T follicular helper cell (primary cell): ENCODE results near the gene RPL18.
A peak's percentile ranks its signal among the peaks of the same experiment; 100 is the strongest.
"Not testable (repeated sequence)": the region's sequence is repeated elsewhere in the genome, so short reads cannot be mapped to it uniquely, and the experiment has no call there.

Source experiments
- DNase-seq: peaks from one replicate; pipeline ENCODE4 v3.0.0-alpha.2; 2020; ENCODE audit warnings: low read depth
- total RNA-seq, 2 experiments: gene quantifications; one replicate each; lab custom pipeline; 2026; lab: John Stamatoyannopoulos, UW

Gene RPL18
- total RNA-seq = 887 to 936 reads per million in 2 experiments

- DNase-seq = peak; percentile 88
Observed at GRCh38 chr19:48618916-48619691, at the start of gene RPL18, which contains the start of gene SPHK2. Gene RPL18 (minus strand): TSS chr19:48619178. CDS start chr19:48619143, 35 bp downstream. Gene SPHK2 (plus strand): TSS chr19:48619506. CDS start chr19:48620515, 1,009 bp downstream.

DNA sequence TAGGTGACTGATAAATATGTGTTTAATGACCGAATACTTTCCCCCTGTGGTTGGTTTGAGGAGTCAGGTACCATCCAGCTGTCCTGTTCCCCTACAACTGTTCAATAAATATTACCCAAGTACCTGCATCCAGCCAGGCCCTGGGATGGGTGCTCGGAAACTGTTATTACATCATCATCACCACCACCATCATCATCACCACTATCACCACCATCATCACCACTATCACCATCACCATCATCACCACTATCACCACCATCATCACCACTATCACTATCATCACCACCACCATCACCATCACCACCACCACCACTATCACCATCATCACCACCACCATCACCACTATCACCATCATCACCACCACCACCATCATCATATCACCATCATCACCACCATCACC lies 49.8 kb upstream of the RPL18 start:
- no peak for DNase-seq

DNA sequence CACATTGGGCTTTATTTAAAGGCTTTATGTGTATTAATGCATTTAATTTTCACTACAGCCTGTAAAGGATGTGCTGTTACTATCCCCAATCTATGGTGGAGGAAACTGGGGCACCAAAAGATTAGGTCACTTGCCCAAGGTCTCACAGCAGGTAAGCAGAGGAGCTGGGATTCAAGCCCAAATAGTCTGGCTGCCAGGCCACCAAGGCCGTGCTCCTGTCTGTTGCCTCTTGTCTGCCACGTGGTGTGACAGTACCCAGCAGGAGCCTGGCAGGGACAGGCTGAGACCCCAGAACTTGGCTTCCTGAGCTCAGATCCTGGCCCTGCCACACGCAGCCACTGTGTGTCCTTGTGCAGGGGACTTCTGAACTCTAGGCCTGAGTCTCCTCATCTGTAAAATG lies 49.4 kb upstream of the RPL18 start:
- DNase-seq = no peak

DNA sequence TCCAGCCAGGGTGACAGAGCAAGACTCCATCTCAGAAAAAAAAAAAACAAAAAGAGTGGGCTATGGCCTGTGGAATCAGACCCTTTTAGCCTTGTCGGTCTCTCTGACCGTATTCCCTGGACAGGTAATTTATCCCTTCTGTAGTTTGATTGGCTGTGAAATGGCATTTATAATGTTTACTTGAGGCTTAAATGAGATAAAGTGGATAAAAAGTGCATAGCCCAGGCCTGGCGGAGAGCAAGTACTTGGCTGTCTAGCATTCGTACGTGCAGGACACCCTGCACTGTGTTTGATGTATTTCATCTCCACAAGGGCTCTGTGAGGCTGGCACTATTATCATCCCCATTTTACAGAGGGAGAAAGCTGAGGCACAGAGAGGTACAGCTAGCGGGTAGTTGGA lies 46.8 kb upstream of the RPL18 start:
- DNase-seq = no peak

- no peak for DNase-seq
Observed at GRCh38 chr19:48664476-48664875, 45.5 kb upstream of the RPL18 start.

GRCh38 chr19:48663667-48664066 lies 44.7 kb upstream of the RPL18 start:
- DNase-seq = no peak

GRCh38 chr19:48661711-48662090 lies 42.7 kb upstream of the RPL18 start:
- no peak for DNase-seq

DNA sequence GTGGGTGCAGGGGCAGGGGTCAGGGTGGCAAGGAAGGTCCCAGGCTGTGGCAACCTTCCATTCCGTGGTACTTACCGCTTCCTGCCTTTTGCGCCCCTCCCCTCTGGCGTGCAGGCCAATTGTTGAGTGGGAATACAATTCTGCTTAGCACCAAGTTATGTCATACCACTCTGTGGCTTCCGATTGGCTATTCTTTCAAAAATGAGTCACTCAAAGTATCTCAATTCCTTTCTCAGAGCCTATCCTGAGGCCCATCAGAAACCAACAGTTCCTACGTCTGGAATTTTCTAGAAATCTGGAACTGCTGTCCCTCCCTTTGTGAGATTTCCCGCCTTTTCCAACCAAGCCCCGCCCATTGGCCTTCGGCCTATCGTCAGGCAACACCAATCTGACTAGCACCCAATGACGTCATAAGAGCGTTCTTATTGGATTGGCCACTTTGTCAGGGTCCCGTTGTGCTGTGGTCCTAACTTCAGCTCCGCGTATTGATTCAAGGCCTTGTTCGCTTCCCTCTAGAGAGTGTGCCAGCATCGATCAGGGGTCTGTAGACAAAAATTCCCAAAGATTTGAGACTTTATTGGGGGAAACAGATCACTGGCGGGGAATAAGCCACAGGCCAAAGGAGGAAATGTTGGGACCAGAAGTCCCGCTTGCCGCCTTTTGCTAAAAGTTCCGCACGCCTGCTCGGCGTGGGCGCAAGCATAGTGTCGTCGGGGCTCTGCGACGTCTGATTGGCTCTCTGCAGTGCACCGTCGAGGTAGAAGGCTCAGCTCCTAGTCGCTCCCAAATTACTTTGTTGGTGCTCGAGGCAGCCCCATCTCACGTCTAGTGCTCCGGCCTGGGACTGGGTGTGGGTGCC lies 42.1 kb upstream of the RPL18 start:
- peak; percentile 56 for DNase-seq

- DNase-seq = no peak
Observed at GRCh38 chr19:48659768-48660167, 40.8 kb upstream of the RPL18 start.

GRCh38 chr19:48658483-48658882 lies 39.5 kb upstream of the RPL18 start:
- DNase-seq = no peak

DNA sequence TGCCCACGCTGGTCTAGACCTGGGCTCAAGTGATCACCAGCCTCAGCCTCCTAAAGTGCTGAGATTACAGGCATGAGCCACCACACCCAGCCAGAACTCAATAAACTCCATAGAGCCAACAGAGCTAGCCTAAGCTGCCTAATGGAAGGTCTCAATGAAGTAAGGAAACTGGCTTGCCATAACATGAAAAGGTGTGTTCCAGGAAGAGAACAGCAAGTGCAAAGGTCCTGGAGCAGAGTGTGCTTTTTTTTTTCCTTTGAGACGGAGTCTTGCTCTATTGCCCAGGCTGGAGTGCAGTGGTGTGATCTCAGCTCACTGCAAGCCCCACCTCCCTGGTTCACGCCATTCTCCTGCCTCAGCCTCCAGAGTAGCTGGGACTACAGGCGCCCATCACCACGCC lies 38.9 kb upstream of the RPL18 start:
- DNase-seq = not testable (repeated sequence)

GRCh38 chr19:48656840-48657474 lies 38.0 kb upstream of the RPL18 start:
- no peak for DNase-seq

DNA sequence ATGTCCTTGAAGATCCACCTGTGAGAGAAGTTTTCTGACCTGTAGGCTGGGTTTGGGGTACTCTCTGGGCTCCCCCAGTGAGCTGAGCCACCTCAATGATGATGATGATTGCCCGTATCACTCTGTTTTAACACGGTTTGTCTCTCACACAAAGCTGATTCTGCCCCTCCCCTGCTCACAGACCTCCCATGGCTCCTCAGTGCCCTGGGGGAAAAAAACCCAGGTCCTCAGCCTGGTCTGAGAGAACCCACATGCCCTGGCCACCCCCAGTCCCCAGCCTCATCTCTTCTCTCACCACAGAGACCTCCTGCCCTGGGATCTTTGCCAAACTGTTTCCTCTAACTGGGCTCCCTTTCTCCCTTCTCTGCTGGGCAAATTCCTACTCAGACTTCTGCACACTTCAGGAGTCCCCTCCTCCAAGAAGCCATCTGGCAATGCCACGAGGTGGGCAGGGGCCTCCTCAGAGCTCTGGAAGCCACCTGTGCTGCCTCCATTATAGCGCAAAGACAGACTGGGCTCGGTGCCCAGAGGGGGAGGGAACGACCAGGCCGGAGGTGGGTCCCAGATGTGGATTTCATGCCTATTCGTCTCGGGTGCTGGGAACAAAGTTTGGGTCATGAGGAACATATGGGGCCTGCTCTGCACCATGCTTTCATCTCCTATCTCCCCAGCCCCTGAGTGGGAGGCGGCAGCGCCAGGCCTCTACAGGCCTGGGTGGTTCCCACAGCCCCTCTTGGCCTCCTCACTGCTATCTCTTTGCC lies 35.5 kb upstream of the RPL18 start:
- no peak for DNase-seq

DNA sequence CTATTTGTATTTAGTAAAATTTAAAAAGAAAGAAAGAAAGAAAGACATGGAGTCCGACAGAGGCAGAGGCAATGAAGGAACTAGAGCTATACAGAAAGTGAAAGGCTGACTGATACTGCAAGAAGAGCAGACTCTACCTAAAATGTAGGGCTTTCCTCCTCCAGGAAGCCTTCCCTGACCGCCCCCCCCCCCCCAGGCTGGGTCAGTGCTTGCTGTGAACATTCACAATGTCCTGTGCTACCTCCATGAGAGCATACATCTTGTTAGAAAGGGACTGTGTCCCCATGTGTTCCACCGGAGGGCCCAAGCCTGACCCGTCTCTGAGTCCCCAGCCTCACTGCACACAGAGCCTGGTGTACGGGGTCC lies 32.7 kb upstream of the RPL18 start:
- DNase-seq = no peak

GRCh38 chr19:48650974-48651682 lies 32.1 kb upstream of the RPL18 start:
- no peak for DNase-seq

DNA sequence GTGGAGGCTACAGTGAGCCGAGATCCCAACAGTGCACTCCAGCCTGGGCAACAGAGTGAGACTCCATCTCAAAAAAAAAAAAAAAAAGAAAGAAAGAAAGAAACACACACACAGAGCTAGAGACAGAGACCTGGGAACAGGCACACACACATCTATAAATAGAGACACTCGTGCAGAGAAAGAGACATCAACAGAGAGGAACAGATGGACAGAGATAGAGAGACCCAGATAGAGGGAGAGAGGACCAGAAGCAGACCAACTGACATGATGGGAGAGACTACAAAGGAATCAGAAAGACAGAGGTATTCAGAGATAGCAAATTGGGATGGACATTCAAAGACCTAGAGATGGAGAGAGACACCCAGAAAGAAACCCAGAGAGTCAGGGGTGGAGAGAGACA lies 29.2 kb upstream of the RPL18 start:
- DNase-seq = no peak

- DNase-seq = no peak
Observed at GRCh38 chr19:48646722-48647216, 27.8 kb upstream of the RPL18 start.

DNA sequence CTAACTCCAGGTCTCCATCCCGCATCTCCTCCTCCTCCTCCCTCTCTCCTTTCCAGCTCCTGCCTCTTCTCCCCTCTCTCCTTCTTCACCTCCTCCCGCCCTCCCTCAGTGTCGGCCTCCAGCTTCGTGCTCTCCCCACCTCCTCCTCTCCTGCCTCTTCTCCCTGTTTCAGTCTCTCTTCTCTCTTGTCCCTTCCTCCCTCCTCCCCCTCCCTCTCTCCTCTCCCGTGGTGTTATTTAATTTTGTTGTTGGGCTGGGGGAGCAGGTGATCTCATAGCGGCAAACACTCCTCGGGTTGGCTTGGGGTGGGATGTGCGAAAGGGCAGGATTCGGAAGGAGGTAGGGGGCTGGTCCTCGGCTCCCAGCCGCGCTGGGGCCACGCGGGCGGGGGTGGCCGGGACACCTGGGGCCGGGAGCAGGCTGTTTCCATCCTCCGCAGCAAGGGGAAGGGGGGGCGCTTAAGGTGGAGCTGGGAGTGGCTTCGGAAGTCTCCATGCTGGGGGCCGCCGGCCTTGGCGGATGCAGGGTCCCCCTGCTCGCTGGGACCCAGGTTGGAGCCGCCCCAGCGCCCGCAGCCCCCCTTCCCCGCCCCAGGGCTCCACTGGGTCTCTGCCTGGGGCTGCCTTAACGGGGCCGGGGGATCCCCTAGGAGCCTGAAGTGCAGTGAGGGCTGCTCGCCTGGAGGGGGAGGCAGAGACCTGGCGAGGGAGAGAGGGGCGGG lies 27.2 kb upstream of the RPL18 start, which contains the start of gene CA11:
CA11 (minus strand) TSS at position 187 of the 721 bp plus-strand sequence. CDS start 555 bp downstream, outside the sequence.
- peak; percentile 91 for DNase-seq

DNA sequence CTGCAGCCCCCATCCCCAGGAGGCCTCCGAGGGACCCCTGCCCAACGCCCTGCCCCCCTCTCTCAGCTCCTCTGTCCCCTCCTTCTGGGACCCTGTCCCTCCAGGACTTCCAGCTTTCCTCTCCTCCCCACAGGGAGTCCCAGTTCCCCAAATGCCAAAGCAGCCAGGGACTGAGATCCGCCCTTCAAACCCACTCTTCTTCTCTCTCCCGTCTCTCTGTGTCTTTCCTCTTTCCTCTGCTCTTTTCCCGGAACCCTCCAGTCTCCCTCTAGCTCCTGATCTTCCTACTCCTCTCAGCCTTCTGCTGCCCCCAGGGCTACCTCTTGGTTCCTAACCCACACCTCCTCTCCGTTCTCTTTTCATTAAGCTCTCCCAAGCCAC lies 26.6 kb upstream of the RPL18 start:
- DNase-seq = no peak
